Keratinocyte (primary cell): ENCODE measurements around the gene TLL1. TPM values are rescaled to one million over a fixed set of nuclear protein-coding genes. Genes with fewer than 3 reads are reported as not detected.

ENCODE experiments used
- DNase-seq: peaks from one replicate; pipeline ENCODE4 v3.0.0-alpha.2; 2011; ENCODE audit warnings: low read depth, missing footprints, low spot score
- FAIRE-seq: peaks from 2 replicates; lab custom pipeline; 2011; peaks lifted over from hg19 to GRCh38; lab: Jason Lieb, UNC
- H2AFZ ChIP-seq: 2 replicates; pipeline ENCODE4 v1.6.0; 2012; ENCODE audit warnings: low read length, control low read depth, inconsistent platforms; ENCODE audit not compliant: control insufficient read depth
- H3K27ac ChIP-seq: 2 replicates; pipeline ENCODE4 v1.5.1; 2011; ENCODE audit warnings: low read length; ENCODE audit not compliant: control insufficient read depth, insufficient read depth
- H3K27me3 ChIP-seq: 3 replicates; pipeline ENCODE4 v1.6.0; 2011; ENCODE audit warnings: low read length; ENCODE audit not compliant: control insufficient read depth, insufficient read depth; ENCODE audit errors: extremely low read depth
- H3K36me3 ChIP-seq, 2 experiments: 2 replicates in 1 of 2; 3 replicates in 1 of 2; pipeline ENCODE4 v1.5.1; 2011; ENCODE audit warnings: low read length in 2 of 2, mild to moderate bottlenecking in 1 of 2; ENCODE audit not compliant: control insufficient read depth in 2 of 2, insufficient read depth in 2 of 2; ENCODE audit errors: extremely low read depth in 1 of 2
- H3K4me1 ChIP-seq: 3 replicates; pipeline ENCODE4 v1.5.1; 2011; ENCODE audit warnings: low read length; ENCODE audit not compliant: control insufficient read depth, insufficient read depth; ENCODE audit errors: extremely low read depth
- H3K4me2 ChIP-seq: 3 replicates; pipeline ENCODE4 v1.6.0; 2011; ENCODE audit warnings: low read depth, low read length; ENCODE audit not compliant: control insufficient read depth, insufficient read depth; ENCODE audit errors: extremely low read depth
- H3K4me3 ChIP-seq, 3 experiments: fragments of 200-600 bp in 1 of 3; sonication (generic) in 1 of 3; 2 replicates in 2 of 3; 3 replicates in 1 of 3; pipeline ENCODE4 v1.5.1; 2011 to 2016; ENCODE audit warnings: low read length in 3 of 3, mild to moderate bottlenecking in 3 of 3, control low read depth in 2 of 3, inconsistent platforms in 1 of 3, low read depth in 1 of 3, mixed read lengths in 1 of 3, mixed run types in 1 of 3, moderate library complexity in 1 of 3; ENCODE audit not compliant: control insufficient read depth in 2 of 3, insufficient read depth in 2 of 3; ENCODE audit errors: extremely low read depth in 1 of 3
- H3K79me2 ChIP-seq: 2 replicates; pipeline ENCODE4 v1.6.0; 2012; ENCODE audit warnings: low read length; ENCODE audit not compliant: control insufficient read depth, insufficient read depth
- H3K9ac ChIP-seq: 3 replicates; pipeline ENCODE4 v1.6.0; 2011; ENCODE audit warnings: low read length; ENCODE audit not compliant: control insufficient read depth, insufficient read depth; ENCODE audit errors: extremely low read depth
- H3K9me1 ChIP-seq: 3 replicates; pipeline ENCODE4 v1.6.0; 2011; ENCODE audit warnings: low read length; ENCODE audit not compliant: control insufficient read depth, insufficient read depth; ENCODE audit errors: extremely low read depth
- H3K9me3 ChIP-seq: 2 replicates; pipeline ENCODE4 v1.5.1; 2012; ENCODE audit warnings: low read depth, low read length; ENCODE audit not compliant: control insufficient read depth
- H4K20me1 ChIP-seq: 3 replicates; pipeline ENCODE4 v1.6.0; 2011; ENCODE audit warnings: low read length; ENCODE audit not compliant: control insufficient read depth, insufficient read depth; ENCODE audit errors: extremely low read depth
- CTCF ChIP-seq, 3 experiments: IDR thresholded peaks in 1 of 3; conservative IDR thresholded peaks in 1 of 3; optimal IDR thresholded peaks in 1 of 3; 2 replicates in 2 of 3; 3 replicates in 1 of 3; pipeline versions ENCODE3 to v1.5.1; 2011; ENCODE audit warnings: low read length in 3 of 3, mild to moderate bottlenecking in 3 of 3, moderate library complexity in 2 of 3, control low read depth in 1 of 3, inconsistent platforms in 1 of 3; ENCODE audit not compliant: insufficient read depth in 2 of 3; ENCODE audit errors: extremely low read depth in 1 of 3
- EZH2 ChIP-seq: IDR thresholded peaks from one replicate; pipeline ENCODE4 v1.6.1; 2012; ENCODE audit warnings: inconsistent platforms, mild to moderate bottlenecking, low read length, moderate library complexity
- dilution Hi-C: fragments of 300-500 bp; cut with MboI; formaldehyde crosslinking; loops from one replicate; pipeline ENCODE4 v1.7.0; 2020; ENCODE audit warnings: low sequenced_read_pairs; ENCODE audit not compliant: extremely low pct_ligation_motif_present
- polyA plus RNA-seq, 5 experiments: library from polyadenylated mRNA; depleted of rRNA in 3 of 5; stranded (reverse) in 3 of 5; stranded (forward) in 1 of 5; unstranded in 1 of 5; fragments of >200 nt; gene quantifications; 1 replicate in 1 of 5; 2 replicates in 3 of 5; 3 replicates in 1 of 5; pipeline versions ENCODE4 v1.2.1 to v1.2.3, GENCODE V29; 2011 to 2012; ENCODE audit warnings: missing spikeins in 2 of 5, low read depth in 1 of 5, low replicate concordance in 1 of 5

TLL1 gene
- polyA plus RNA-seq, 1 donor (not counting 4 experiments of a cell fraction or from before 2014, with no cell fraction given) = 1.5 TPM

- H3K4me3 ChIP-seq = no peak overlapping the region
- H3K27me3 ChIP-seq = no peaks in the 10 kb centered on the region
- no peak overlapping the region for H3K4me2 ChIP-seq
- dilution Hi-C loops = no loop called here
- H3K27ac ChIP-seq = no peak overlapping the region
- no peaks in the 10 kb centered on the region for H3K36me3 ChIP-seq
- no peaks in the 10 kb centered on the region for H4K20me1 ChIP-seq
- no peak overlapping the region for H3K9ac ChIP-seq
- peaks cover 8% of the 10 kb centered on the region for H3K4me1 ChIP-seq
- no peak for FAIRE-seq
- TF ChIP-seq EZH2 (no peak), CTCF (optimal IDR thresholded peaks at IDR 0.05 in 1 of 3, IDR thresholded peaks at IDR 0.05 in 1 of 3, conservative IDR thresholded peaks at IDR 0.05 in 1 of 3; ENCODE audit: extremely low read depth in 1 of 3, insufficient read depth in 2 of 3, low read length in 3 of 3) (no peak)
- no peak overlapping the region for H2AFZ ChIP-seq
- no peaks in the 10 kb centered on the region for H3K79me2 ChIP-seq
- no peaks in the 10 kb centered on the region for H3K9me1 ChIP-seq
- DNase-seq = no peak
- H3K9me3 ChIP-seq = no peaks in the 10 kb centered on the region
Observed at GRCh38 chr4:165906272-165906671, 33.2 kb downstream of the TLL1 start.

DNA sequence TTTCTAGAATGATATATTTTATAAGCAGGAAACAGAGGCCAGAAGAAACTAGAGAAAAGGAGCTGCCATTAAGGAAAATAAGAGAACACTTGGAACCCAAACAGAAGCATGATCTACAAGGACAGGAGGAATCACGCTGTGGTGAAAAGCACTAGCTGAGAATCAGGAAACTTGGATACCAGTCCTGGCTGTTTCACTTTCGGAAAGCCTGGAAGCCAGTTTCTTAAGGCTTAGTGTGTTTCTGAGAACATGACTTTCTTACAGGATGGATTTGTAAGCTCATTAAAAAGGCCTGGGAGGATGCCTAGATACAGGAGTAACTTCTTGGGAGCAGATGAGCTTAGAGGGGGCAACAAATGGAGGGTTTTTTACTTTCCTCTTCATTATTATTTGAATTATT, 36.9 kb downstream of the TLL1 start:
- no peak overlapping the region for H3K4me2 ChIP-seq
- TF ChIP-seq CTCF (optimal IDR thresholded peaks at IDR 0.05 in 1 of 3, IDR thresholded peaks at IDR 0.05 in 1 of 3, conservative IDR thresholded peaks at IDR 0.05 in 1 of 3; ENCODE audit: extremely low read depth in 1 of 3, insufficient read depth in 2 of 3, low read length in 3 of 3) (no peak), EZH2 (no peak)
- no peaks in the 10 kb centered on the region for H3K36me3 ChIP-seq
- no peaks in the 10 kb centered on the region for H3K27me3 ChIP-seq
- no peaks in the 10 kb centered on the region for H3K79me2 ChIP-seq
- DNase-seq = no peak
- no peak overlapping the region for H3K27ac ChIP-seq
- FAIRE-seq = no peak
- H3K9me3 ChIP-seq = no peaks in the 10 kb centered on the region
- no peak overlapping the region for H3K9ac ChIP-seq
- H2AFZ ChIP-seq = no peak overlapping the region
- H3K9me1 ChIP-seq = no peaks in the 10 kb centered on the region
- no peaks in the 10 kb centered on the region for H4K20me1 ChIP-seq
- no peak overlapping the region for H3K4me3 ChIP-seq
- H3K4me1 ChIP-seq = peaks cover 8% of the 10 kb centered on the region
- dilution Hi-C loops = no loop called here
